Activated T-cell treated with anti-CD3 and anti-CD28 coated beads, Interleukin-2, amount 50 U/mL, for 24 hours (primary cell): ENCODE data around the gene SNX7.

ENCODE experiments used
- DNase-seq: peaks from one replicate; pipeline ENCODE4 v3.0.0-alpha.2; 2020
- H3K27ac Mint-ChIP-seq: 2 replicates; pipeline ENCODE4 v1.8.0; 2020; ENCODE audit warnings: mild to moderate bottlenecking, mixed read lengths
- H3K27me3 Mint-ChIP-seq: 2 replicates; pipeline ENCODE4 v1.8.0; 2020; ENCODE audit warnings: mixed read lengths
- H3K36me3 Mint-ChIP-seq: 2 replicates; pipeline ENCODE4 v1.8.0; 2020; ENCODE audit warnings: low read depth, mixed read lengths
- H3K4me1 Mint-ChIP-seq: 2 replicates; pipeline ENCODE4 v1.8.0; 2020; ENCODE audit warnings: low read depth, mixed read lengths
- H3K4me3 Mint-ChIP-seq: 2 replicates; pipeline ENCODE4 v1.8.0; 2020; ENCODE audit warnings: mild to moderate bottlenecking, moderate library complexity, mixed read lengths
- H3K9me3 Mint-ChIP-seq: 2 replicates; pipeline ENCODE4 v1.8.0; 2020; ENCODE audit warnings: mixed read lengths

Gene SNX7

DNA sequence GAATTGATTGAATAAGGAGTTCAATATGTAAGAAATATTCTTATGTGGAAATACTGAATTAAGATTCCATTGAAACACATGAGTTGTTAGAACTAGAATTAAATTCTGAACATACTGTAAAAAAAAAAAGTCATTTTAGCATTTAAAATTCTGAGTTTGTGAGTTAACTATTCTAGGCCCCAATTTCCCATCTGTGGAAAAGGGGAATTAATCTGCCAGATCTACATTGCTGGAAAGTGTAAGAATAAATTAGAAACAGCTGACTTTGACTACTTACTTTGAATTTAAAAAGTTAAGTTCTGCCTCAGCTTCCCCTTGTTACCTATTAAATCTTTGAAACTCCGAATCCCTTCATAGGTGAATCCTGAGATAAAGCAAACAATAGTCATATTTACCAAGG is 103.0 kb downstream of the SNX7 start:
- H3K27me3 Mint-ChIP-seq = no peaks in the 10 kb centered on the region
- H3K4me1 Mint-ChIP-seq = no peaks in the 10 kb centered on the region
- no peak for DNase-seq
- no peak overlapping the region for H3K4me3 Mint-ChIP-seq
- H3K36me3 Mint-ChIP-seq = no peaks in the 10 kb centered on the region
- H3K27ac Mint-ChIP-seq = no peak overlapping the region
- no peaks in the 10 kb centered on the region for H3K9me3 Mint-ChIP-seq

DNA sequence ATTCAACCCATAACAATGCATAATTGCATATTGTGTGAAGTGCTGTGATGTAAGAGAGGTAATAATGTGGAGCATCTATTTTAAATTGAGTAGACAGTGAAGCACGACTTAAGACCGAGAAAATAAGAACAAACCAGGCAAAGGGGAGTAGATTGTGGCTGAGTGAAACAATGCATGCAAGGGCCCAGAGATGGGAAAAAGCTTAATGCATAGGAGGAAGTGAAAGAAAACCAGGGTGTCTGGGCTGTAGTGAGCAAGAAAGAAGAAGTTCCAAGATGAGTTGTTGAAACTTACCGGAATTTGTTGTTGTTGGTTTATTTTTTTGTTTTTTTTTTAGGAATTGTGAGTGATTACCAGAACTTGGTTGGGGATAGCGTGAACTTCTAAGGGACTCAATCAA is 104.7 kb downstream of the SNX7 start:
- DNase-seq = no peak
- H3K36me3 Mint-ChIP-seq = no peaks in the 10 kb centered on the region
- no peaks in the 10 kb centered on the region for H3K27me3 Mint-ChIP-seq
- no peak overlapping the region for H3K27ac Mint-ChIP-seq
- no peak overlapping the region for H3K4me3 Mint-ChIP-seq
- H3K9me3 Mint-ChIP-seq = no peaks in the 10 kb centered on the region
- no peaks in the 10 kb centered on the region for H3K4me1 Mint-ChIP-seq

DNA sequence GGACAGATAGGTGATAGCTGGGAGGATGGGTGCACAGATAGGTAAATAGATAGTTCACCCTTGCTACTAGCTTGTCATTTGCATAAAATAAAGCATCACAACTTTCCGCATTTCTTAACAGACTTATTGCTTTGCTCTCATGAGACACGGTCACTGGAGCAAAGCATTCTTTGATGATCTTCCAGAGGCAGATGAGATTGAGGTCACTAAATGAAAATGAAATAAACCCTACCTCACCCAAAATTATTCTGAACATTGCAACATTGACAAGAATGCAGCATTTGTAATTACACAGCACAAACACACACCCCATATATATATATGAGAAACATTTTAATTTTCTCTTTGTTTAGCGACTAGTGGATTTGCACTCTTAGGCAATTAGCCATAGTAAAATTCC is 107.6 kb downstream of the SNX7 start:
- no peak for DNase-seq
- H3K4me3 Mint-ChIP-seq = no peak overlapping the region
- no peaks in the 10 kb centered on the region for H3K9me3 Mint-ChIP-seq
- H3K36me3 Mint-ChIP-seq = no peaks in the 10 kb centered on the region
- H3K4me1 Mint-ChIP-seq = no peaks in the 10 kb centered on the region
- no peaks in the 10 kb centered on the region for H3K27me3 Mint-ChIP-seq
- no peak overlapping the region for H3K27ac Mint-ChIP-seq

DNA sequence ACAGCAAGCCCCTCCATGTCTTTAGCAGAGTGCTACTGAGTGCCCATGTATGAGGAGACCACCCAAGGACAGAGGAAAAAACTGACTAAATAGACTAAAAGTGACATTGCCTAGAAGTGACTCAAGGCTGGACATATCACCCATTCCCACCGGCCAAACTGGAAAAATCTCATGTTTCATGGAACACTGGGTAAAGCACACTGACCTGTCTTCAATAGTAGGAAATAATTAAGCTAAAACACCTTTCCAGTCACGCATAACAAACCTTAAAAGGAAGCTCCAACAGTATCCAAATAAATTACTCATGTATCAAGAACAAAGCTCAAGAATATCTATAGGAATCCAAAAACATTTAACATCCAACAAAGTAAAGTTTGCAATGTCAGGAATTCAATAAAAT is 120.4 kb downstream of the SNX7 start:
- no peak for DNase-seq
- Mint-ChIP-seq H3K27me3 (peaks cover 7% of the 10 kb centered on the region), H3K4me1 (no peaks in the 10 kb centered on the region), H3K9me3 (peaks cover 16% of the 10 kb centered on the region), H3K27ac (no peak overlapping the region), H3K4me3 (no peak overlapping the region), H3K36me3 (peaks cover 3% of the 10 kb centered on the region)

DNA sequence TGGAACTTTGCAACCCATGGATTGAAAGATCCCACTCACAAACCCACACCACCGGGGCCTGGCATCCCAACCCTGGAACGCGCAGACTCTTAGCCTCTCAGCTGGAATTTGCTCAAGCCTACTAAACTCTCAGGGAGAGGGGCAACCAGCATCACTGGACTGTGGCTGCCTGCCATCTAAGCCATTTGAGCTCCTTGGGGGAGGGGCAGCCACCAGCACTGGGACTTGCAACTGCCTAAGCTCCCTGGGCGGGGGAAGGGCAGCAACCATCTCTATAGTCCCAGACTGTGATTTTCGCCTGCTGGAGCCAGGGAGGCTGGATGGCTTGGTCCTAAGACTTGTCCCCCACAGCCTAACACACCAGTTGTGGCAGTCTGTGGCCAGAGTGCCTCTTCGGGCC is 122.3 kb downstream of the SNX7 start:
- Mint-ChIP-seq H3K4me1 (no peaks in the 10 kb centered on the region), H3K9me3 (peaks cover 19% of the 10 kb centered on the region), H3K27me3 (peaks cover 7% of the 10 kb centered on the region), H3K4me3 (no peak overlapping the region), H3K36me3 (peaks cover 3% of the 10 kb centered on the region), H3K27ac (no peak overlapping the region)
- DNase-seq = no peak

DNA sequence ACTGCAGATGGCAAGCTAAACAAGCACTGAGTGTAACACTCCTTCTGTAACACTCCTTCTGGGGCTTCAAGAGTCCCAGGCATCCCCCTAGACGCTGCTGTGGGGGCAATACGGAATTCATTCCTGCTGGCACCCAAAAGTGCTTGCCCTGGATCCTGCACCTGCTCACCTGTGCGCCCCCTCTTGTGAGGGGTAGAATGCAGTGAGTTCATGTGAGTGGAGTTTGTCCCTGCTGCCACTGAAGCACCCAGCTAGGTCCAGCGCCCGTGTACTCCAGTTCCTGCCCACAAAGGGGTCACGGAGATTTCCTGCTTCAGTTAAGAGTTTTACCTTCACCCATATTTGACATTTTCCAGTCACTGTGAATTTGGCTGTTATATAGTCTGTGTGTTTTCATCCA is 130.0 kb downstream of the SNX7 start:
- Mint-ChIP-seq H3K4me3 (no peak overlapping the region), H3K27me3 (no peaks in the 10 kb centered on the region), H3K9me3 (peaks cover 7% of the 10 kb centered on the region), H3K36me3 (no peaks in the 10 kb centered on the region), H3K27ac (no peak overlapping the region), H3K4me1 (peaks cover 5% of the 10 kb centered on the region)
- no peak for DNase-seq

DNA sequence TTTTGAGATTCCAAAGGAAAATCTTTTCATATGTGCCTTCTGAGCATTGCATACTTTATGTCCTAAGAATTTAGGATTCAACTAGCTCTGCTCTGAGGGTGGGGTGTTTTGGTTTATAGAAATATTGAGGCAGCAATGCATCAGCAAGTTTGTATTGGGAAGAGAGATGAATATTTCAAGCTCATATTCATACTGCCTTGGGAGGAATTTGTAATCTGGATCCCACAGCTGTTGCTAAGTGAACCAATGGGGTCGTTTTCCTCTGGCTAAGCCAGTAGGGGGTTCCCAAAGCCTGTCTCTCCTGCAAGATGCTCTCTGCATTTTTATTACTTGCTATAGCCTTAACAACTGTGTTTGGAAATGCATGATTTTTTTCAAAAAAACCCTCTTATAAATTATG is 130.6 kb downstream of the SNX7 start:
- Mint-ChIP-seq H3K9me3 (peaks cover under 1% of the 10 kb centered on the region), H3K27ac (no peak overlapping the region), H3K4me3 (no peak overlapping the region), H3K4me1 (peaks cover 10% of the 10 kb centered on the region), H3K27me3 (no peaks in the 10 kb centered on the region), H3K36me3 (no peaks in the 10 kb centered on the region)
- no peak for DNase-seq

DNA sequence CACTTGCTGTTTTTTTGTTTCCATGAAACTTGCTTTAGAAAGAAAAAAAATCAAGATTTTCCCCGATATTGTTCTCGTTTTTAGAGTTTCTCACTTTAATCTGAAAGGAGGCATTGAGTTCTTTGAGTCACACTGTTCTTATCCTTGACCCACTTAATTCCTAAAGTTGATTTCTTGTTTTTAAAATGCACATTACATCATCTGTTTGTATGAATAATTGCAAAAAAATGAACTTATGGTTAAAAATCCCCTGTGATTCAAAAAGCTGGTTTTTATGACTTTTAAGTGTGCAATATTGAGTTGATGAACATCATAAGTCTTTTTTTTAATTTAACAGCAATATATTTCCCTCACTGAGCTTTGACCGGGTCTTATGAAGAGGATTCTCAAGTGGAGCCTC is 131.6 kb downstream of the SNX7 start:
- H3K27ac Mint-ChIP-seq = no peak overlapping the region
- H3K4me1 Mint-ChIP-seq = peaks cover 20% of the 10 kb centered on the region
- no peaks in the 10 kb centered on the region for H3K9me3 Mint-ChIP-seq
- no peaks in the 10 kb centered on the region for H3K36me3 Mint-ChIP-seq
- H3K27me3 Mint-ChIP-seq = no peaks in the 10 kb centered on the region
- no peak overlapping the region for H3K4me3 Mint-ChIP-seq
- DNase-seq = no peak

DNA sequence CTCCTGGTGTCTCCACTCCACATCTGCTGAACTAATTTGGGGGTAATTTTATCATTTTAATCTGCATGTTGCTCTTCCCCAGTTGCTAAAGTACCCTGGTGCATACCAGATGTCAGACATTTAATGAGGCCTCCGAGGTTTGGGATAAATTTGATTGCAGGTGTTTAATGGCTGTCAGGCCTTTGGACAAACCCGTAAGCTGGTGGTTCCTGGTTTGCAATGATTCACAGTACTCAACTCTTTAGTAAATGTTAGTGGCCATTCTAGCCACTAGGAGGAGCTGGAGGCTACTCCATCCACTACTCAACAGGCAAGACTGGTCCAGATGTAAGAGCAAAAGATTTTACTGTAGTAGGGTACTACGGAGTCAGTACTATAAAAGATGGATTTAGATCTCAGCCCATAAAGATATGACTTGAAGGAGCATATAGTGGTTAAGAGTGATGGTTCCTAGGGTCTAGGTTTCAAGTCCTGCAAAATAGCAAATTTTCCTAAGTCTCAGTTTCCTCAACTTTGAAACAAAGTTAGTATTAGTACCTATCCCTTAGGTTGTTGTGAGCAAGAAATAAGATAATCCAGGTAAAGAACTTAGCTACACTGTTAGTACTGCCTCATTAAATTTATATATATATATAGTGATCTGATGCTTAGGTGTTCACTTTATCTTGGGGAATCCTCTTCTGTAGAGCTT is 132.8 kb downstream of the SNX7 start:
- Mint-ChIP-seq H3K36me3 (no peaks in the 10 kb centered on the region), H3K27ac (no peak overlapping the region), H3K9me3 (no peaks in the 10 kb centered on the region), H3K27me3 (no peaks in the 10 kb centered on the region), H3K4me3 (no peak overlapping the region), H3K4me1 (peaks cover 24% of the 10 kb centered on the region)
- peak; percentile 31 for DNase-seq

DNA sequence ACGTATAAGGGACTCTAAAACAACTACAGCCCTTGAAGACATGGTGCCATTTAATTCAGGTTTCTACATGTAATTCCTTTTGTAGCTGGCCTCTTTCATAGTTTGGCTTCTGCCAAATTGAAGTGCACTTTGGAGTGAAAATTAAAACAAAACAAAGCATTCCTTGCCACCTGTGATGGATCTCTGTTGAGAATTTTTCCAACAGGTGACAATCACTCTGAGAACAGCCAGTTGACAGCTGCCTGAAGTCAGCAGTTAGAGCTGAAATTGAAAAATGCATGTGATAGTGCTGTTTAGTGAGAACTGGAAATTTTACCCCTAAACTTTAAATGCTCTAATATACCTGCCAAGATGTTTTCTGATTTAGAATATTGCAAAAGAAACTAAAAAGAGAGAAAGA is 134.5 kb downstream of the SNX7 start:
- no peak for DNase-seq
- no peak overlapping the region for H3K27ac Mint-ChIP-seq
- H3K4me3 Mint-ChIP-seq = no peak overlapping the region
- H3K9me3 Mint-ChIP-seq = no peaks in the 10 kb centered on the region
- peaks cover 24% of the 10 kb centered on the region for H3K4me1 Mint-ChIP-seq
- H3K27me3 Mint-ChIP-seq = no peaks in the 10 kb centered on the region
- H3K36me3 Mint-ChIP-seq = no peaks in the 10 kb centered on the region

DNA sequence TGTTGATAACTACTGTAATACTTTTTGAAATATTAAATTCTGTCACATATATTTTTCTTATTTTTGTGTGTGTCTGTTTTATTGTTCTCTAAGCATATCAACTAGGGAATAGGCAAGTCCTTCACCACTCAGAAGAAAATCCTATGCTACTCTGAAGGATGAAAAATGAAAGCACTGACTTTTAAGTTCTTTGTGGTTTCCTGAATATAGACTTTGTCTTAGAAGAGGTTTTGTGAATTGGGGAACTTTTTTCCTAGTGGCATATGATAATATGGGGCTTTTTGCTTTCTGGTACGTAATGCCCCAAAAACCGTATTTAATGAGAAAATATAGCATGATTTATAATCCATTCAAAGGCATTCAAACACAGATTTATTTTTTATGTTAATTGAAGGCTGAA is 136.0 kb downstream of the SNX7 start:
- Mint-ChIP-seq H3K4me3 (no peak overlapping the region), H3K4me1 (peaks cover 24% of the 10 kb centered on the region), H3K36me3 (no peaks in the 10 kb centered on the region), H3K27me3 (no peaks in the 10 kb centered on the region), H3K9me3 (no peaks in the 10 kb centered on the region), H3K27ac (no peak overlapping the region)
- DNase-seq = no peak
